ENCODE data around the gene PLEKHG4B. TPM values are rescaled to one million over a fixed set of nuclear protein-coding genes. Genes with fewer than 3 reads are reported as not detected.

Gene PLEKHG4B
- total RNA-seq, 1 donor from 2014 or later: not detected

DNA sequence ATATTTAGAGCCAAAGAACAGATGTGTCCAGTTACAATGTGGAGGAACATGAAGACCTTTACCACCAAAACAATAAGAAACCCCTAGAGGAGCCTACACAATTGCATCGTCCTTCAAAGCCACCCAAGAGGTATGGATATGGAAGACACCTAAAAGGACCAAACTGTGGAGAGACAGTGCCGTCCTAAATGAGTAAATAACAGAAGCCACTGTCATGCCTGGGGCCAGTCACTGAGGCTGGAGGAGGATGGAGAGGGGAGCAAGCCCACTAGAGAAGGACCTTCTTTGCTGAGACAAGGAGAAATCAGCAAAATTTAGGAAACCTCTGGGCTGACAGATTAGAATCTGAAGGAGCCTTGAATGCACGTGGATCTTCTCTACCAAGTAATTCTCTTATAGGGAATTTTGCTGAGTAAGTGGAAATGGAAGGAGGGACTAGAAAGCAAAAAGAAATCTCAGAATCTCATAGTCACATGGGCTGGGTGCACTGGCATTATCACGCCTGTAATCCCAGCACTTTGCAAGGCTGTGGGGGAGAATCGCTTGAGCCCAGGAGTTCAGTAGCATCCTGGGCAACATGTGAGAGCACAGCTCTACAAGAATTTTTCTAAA lies 27.6 kb downstream of the PLEKHG4B start:
- no peak for ATAC-seq
- intact Hi-C loops (cut with micrococcal nuclease): no loop called here
- no peak for DNase-seq

DNA sequence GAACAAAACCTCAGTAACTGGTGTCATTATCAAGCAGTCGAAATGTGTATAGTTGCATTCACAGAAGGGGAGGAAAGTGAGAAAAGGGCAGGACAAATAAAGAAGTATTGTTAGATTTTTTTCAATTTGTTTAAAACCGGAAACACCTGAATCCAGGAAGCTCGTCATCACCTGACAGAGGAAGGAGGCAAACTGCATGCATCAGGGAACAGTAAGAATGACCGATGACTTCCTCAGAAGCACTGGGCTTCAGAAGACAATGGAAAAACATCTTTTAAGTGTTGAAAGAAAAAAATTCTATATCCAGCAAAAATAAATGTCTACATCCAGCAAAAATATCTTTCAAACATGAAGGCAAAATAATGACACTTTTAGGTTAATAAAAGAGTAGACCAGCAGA lies 29.5 kb downstream of the PLEKHG4B start:
- no peak for DNase-seq
- ATAC-seq: no peak
- intact Hi-C loops (cut with micrococcal nuclease): no loop called here

DNA sequence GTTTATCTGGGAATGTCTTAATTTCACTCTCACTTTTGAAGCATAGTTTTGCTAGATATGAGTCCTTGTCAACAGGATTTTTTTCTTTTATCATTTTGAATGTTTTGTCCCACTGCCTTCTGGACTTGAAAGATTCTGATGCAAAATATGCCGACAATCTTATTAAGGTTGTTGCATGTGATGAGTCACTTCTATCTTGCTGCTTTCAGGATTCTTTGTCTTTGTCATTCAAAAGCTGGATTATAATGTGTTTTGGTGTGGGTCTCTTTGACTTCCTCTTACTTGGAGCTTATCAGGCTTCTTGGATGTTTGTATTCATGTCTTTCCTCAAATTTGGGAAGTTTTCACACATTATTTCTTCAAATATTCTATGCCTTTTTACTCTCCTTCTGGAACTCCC lies 33.8 kb downstream of the PLEKHG4B start:
- ATAC-seq: no peak
- DNase-seq: no peak
- intact Hi-C loops (cut with micrococcal nuclease): no loop called here

DNA sequence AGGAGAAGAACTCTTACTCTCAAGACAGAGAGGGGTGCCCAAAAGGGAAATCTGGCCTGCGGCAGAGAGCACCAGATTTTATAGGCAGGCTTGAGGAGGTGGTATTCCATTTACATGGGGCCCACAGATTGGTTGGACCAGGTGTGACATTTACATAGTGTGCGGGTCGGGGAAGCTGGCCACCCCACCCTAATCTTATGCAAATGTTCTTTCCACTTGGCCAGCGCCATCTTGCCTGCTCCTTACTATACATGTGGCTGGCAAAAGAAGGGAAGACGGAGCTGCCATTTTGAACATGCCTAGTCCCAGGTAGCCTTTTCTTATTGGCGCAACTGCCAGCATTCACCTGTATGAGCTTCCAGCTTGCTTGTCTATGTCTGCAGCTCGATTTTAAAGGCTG lies 34.8 kb downstream of the PLEKHG4B start:
- DNase-seq: no peak
- no peak for ATAC-seq
- intact Hi-C loops (cut with micrococcal nuclease): no loop called here

DNA sequence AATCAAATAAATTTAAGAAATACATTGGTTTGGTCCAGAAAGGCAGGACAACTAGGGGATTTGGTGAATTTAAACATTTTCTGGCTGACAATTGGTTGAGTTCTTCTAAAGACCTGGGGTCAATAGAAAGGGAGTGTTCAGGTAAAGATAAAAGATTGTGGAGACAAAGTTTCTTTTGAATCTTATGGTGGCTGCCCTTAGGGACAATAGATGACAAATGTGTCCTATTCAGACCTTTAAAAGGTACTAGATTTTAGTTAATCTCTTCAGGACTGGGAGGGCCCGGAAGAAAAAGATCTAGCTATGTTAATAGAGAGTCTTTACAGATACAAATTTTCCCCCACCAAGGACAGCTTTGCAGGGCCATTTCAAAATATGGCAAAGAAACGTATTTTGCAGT lies 35.9 kb downstream of the PLEKHG4B start:
- DNase-seq (no peak), ATAC-seq (no peak)
- intact Hi-C loops (cut with micrococcal nuclease): no loop called here

DNA sequence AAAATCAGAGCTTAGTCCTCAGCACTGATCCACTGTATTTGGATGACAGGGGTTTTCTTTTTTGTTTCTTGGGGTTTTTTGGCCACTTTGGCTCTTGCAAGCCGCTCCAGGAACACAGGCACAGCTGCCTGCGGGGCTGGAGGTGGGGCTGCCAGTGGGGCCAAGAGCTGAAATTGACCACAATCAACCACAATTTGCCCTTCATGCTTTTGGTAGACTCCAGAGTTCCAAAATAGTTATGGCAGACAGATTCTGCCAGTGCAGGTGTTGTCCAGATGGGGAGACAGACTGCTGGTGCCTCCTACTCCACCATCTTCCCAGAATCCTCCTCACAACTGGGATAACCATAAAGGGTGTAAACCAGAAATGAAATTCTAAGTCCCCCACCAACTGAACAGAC lies 36.5 kb downstream of the PLEKHG4B start:
- DNase-seq: no peak
- no peak for ATAC-seq
- intact Hi-C loops (cut with micrococcal nuclease): no loop called here

DNA sequence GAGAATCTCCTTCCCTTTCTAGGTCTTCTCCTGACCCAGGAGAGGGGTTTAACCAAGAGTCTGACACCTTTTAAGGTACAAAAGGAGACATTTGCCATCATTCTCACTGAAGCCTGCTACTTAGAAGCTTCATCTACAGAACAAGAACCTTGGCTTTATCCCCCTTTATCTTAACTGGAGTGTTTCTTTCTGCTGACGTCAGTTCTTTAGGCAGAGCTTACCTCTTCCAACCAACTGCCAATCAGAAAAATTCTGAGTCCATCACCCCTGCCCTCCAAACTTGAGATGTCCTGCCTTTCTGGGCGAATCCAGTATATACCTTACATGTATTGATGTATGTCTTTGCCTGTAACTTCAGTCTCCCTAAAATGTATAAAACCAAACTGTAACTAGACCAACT lies 37.2 kb downstream of the PLEKHG4B start:
- ATAC-seq (no peak), DNase-seq (no peak)
- intact Hi-C loops (cut with micrococcal nuclease): no loop called here

DNA sequence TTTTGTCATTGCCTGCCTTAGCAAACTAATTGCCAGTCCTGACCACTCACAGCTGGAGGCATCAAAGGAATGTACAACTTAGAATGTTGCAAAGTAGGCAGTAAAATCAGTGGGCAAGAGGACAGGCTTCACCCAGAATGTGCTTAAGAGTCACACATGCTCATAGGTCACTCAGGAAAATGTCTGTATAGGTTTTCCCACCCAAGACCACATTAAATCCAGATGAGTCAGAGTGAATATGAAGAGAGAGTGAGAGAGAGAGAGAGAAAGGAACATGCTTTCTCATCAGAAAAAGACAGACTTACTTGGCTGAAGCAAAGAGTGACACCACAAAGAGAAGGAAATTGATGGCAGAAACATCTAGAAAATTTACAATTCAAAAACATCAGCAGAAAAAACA lies 37.9 kb downstream of the PLEKHG4B start:
- DNase-seq (no peak), ATAC-seq (no peak)
- intact Hi-C loops (cut with micrococcal nuclease): no loop called here

DNA sequence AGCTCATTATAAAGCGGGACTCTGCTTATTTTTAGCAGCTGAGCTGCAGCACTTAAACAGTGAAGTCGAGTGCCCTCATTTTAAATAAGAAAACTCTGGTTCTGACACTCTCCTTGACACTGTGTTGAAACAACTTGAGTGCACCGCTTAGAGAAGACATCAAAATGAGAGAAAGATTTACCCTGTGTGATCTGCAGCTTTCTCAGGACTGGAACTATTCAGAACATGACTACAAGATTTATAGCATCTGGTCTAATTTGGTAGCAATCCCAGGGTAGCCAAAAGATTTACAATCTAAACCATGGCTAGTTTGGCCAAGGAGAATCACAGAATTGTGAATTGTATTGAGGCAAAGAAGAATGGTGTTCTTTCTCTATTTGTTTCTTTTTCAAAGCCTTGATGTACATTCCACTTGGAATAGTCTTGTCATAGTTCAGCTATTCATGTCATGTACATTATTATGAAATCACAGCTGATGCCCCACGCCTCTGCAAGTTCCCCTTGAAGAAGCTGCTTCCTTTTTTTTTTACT lies 38.7 kb downstream of the PLEKHG4B start:
- DNase-seq (no peak), ATAC-seq (no peak)
- intact Hi-C loops (cut with micrococcal nuclease): no loop called here

DNA sequence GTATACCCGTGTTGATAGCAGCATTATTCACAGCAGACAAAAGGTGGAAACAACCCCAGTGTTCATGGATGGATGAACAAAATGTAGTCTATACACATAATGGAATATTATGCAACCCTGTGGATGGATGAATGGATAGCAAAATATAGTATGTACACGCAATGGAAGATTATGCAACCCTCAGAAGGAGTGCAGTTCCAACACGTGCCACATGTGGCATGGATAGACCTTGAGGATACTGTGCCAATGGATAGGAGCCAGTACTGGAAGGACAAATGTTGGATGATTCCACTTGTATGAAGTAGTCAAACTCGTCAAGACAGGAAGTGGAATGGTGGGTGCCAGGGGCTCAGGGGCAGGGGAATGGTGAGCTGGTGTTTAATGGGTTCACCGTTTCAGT lies 44.9 kb downstream of the PLEKHG4B start:
- intact Hi-C loops (cut with micrococcal nuclease): no loop called here
- ATAC-seq: no peak
- no peak for DNase-seq

DNA sequence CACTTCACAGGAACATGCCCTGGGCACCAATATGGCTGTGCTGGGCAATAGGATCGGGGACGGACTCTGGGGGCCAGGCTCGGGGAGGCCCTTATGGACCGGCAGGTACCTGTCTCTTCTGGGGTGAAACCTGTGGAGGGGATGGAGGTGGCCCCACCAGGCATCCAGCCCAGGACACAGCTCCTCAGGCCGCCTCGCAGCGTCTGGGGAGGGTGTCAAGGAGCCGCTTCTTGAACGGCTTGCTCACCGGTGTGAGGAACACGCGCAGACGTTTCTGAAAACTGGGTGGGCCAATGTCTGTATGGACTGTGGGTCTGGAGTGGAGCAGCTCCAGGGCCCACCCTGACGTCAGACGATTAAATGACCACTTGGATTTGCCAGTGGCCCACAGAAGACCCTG lies 45.8 kb downstream of the PLEKHG4B start:
- ATAC-seq: no peak
- no peak for DNase-seq
- intact Hi-C loops (cut with micrococcal nuclease): no loop called here

DNA sequence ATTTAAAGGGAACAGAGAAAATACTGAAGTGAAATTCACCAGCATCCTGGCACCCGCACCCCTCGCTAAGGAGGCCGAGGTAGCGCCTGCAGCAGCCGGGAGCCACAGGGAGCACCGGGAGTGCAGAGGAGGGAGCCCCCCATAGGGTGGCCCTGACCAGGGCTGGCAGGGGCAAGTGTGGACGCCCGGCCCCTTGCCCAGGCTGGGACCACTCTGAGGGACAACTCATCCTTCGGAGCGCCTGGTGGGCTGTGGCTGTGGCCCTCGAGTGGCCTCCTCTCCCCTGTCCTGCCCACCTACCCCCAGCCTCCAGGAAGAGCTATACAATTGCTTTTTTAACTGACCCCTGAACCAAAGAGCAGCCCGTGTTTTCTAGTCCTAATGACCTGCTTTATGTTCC lies 47.0 kb downstream of the PLEKHG4B start:
- intact Hi-C loops (cut with micrococcal nuclease): no loop called here
- ATAC-seq (no peak), DNase-seq (no peak)

DNA sequence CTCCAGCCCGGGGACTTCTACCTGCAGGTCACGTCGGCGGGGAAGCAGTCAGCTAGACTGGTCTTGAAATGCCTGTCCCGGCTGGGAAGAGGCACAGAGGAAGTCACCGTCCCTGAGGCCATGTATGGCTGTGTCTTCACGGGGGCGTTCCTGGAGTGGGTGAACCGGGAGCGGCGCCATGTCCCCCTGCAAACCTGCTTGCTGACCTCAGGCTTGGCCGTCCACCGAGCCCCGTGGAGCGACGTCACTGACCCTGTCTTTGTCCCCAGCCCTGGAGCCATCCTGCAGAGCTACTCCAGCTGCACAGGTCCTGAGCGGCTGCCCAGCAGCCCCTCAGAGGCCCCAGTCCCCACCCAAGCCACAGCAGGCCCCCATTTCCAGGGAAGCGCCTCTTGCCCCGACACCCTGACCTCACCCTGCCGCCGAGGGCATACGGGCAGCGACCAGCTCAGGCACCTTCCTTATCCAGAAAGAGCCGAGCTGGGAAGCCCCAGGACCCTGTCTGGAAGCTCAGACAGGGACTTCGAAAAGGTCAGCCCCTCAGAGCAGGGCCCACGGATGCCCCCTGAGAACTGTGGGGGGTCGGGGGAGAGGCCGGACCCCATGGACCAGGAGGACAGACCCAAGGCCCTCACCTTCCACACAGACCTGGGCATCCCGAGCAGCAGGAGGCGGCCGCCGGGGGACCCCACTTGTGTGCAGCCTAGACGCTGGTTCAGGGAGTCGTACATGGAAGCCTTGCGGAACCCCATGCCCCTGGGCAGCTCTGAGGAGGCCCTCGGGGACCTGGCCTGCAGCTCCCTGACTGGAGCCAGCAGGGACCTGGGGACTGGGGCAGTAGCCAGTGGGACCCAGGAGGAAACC lies 47.8 kb downstream of the PLEKHG4B start:
- ATAC-seq (no peak), DNase-seq (no peak)
- intact Hi-C loops (cut with micrococcal nuclease): no loop called here

DNA sequence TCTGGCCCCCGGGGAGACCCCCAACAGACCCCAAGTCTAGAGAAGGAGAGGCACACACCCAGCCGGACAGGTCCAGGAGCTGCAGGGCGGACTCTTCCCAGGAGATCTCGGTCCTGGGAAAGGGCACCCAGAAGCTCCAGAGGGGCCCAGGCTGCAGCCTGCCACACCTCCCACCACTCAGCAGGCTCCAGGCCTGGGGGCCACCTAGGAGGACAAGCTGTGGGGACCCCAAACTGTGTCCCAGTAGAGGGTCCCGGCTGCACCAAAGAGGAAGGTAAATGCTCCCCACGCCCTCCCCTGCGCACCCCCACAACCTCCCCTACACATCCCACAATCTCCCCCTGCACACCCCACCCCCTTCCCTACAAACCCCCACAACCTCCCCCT lies 48.5 kb downstream of the PLEKHG4B start:
- no peak for ATAC-seq
- intact Hi-C loops (cut with micrococcal nuclease): no loop called here

DNA sequence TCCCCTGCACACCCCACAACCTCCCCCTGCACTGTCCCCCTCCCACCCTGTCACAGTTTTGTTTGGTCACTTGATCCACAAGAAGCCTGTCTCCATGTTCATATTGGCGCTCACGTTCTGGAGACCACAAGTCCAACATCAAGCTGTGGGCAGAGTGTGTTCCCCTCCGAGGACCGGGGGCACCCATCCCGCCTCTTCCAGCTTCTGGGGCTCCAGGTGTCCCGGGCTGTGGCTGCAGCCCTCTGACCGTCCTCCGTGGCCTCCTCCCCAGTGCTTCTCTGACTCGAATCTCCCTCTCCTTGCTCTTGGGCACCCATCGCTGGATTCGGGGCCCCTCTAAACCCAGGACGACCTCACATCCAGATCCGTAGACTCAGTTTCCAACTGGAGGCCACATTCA lies 49.2 kb downstream of the PLEKHG4B start:
- DNase-seq (no peak), ATAC-seq (no peak)
- intact Hi-C loops (cut with micrococcal nuclease): no loop called here

More for the DNA sequence above, 48.5 kb downstream of the PLEKHG4B start:
- no peak for DNase-seq

DNA sequence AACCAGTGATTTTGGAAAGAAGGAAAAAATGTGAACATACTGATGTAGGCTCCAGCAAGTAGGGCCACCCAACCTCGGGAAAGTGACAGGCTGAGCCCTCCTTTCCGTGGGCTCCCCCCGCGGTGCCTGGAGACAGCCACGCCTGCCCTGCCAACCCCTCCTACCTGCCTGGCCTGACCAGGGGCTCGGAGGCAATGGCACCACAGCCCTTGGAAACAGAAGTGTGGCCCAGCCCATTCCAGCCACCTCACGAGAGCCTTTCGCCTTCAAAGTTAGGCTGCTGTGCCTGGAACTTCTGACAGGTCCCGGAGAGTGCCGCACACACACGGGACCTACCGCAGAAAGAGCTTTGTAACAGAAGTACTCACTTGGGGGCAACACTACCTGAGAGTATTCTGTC lies 49.8 kb downstream of the PLEKHG4B start:
- intact Hi-C loops (cut with micrococcal nuclease): no loop called here
- DNase-seq (no peak), ATAC-seq (no peak)

DNA sequence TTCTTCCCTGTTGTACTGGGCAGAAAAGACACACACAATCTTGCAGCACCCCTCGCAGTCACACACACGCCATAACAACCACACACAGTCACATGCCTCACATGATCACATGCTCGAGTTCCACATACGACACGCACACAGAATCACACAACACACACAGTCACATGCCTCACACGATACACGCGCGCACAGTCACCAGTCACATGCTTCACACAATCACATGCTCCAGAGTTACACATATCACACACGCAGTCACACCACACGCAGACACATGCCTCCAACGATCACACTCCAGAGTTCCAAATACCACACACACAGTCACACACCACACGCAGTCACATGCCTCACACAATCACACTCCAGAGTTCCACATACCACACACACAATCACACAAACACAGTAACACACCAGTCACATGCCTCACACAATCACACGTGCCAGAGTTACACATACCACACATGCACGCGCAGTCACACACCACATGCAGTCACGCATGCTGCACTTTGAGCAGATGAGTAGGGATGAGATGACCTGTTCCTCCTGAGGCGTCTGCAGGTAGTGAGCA lies 50.4 kb downstream of the PLEKHG4B start:
- DNase-seq: no peak
- intact Hi-C loops (cut with micrococcal nuclease): no loop called here
- no peak for ATAC-seq

DNA sequence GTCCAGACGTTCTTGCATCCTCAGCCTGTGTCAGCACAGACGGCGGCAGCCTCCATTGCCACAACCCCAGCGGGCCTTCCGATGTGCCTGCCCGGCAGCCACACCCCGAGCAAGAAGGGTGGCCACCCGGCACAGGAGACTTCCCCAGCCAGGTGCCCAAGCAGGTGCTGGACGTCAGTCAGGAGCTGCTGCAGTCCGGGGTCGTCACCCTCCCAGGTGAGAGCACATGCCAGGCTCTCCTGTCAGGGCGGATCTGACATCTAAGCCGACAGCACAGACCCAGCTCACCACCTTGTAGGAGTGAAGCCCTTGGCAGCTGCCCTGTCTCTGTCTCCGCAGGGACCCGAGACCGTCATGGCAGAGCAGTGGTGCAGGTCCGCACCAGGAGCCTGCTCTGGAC lies 51.1 kb downstream of the PLEKHG4B start:
- no peak for ATAC-seq
- intact Hi-C loops (cut with micrococcal nuclease): no loop called here
- no peak for DNase-seq

DNA sequence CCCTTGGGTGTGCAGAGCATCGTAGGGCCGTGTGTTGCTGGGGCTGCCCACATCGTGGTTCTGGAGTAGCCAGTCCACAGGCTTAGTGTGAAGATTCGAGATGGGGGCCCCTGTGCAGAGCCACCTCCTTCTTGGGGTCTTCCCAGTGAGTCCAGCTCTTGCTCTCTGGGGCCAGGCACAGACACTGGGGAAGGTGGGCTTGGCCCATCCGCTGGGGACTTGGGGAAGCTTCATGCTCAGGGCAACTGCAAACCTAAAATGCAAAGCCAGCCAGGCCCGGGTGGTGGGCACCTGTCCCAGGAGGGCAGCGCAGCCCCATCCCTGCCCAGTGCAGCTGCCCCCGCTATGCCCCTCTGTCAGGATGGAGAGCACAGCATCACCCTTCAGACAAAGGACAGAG lies 53.0 kb downstream of the PLEKHG4B start:
- ATAC-seq: no peak
- intact Hi-C loops (cut with micrococcal nuclease): no loop called here
- DNase-seq: no peak

DNA sequence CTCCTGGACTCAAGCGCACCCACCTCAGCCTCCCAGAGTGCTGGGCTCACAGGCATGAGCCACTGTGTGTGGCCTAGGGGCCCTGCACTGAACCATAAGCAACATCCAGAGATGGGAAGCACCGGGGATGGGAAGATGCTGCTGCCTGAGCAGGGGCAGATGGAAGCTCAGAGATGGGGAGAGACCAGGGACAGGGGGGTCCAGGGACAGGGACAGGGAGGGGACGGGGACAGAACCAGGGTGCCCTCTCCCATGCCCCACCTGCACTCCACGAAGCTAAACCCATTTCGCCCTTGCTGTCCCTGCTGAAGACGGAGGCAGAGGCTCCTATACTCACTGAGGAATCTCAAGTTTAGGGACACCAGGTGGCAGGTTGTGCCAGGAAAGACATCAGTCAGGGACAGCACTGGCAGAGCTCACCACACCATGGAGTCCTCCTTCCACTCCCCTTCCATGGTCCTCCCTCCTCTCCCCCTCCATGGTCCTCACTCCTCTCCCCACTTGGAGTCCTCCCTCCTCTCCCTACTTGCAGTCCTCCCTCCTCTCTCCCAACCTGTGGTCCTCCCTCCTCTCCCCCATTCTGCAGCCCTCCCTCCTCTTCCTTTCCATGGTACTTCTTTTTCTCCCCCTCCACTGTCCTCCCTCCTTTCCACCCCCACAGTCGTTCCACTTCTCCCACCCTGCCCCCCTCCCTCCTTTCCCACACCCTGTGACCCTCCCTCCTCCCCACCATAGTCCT lies 53.8 kb downstream of the PLEKHG4B start:
- DNase-seq (no peak), ATAC-seq (no peak)
- intact Hi-C loops (cut with micrococcal nuclease): no loop called here

Measured in left ventricle myocardium superior (tissue), 1 donor.